H9 (cell line): ENCODE measurements around the gene PCCB. TPM values are rescaled to one million over a fixed set of nuclear protein-coding genes. Genes with fewer than 3 reads are reported as not detected.

ENCODE experiments used
- DNase-seq: peaks from one replicate; pipeline ENCODE4 v3.0.0-alpha.2; 2017
- H2AFZ ChIP-seq: one replicate; pipeline ENCODE4 v1.6.1; 2013; ENCODE audit warnings: mild to moderate bottlenecking, low read length, control low read depth, moderate library complexity
- H2AK5ac ChIP-seq: 2 replicates; pipeline ENCODE4 v1.6.1; 2013; ENCODE audit warnings: low read length, control low read depth, mixed read lengths; ENCODE audit not compliant: insufficient read length
- H2BK120ac ChIP-seq: one replicate; pipeline ENCODE4 v1.6.1; 2013; ENCODE audit warnings: low read depth, mild to moderate bottlenecking, low read length, control low read depth, inconsistent platforms; ENCODE audit not compliant: poor library complexity, severe bottlenecking
- H2BK12ac ChIP-seq: 2 replicates; pipeline ENCODE4 v1.6.1; 2013; ENCODE audit warnings: low read length, control low read depth, mixed read lengths, low read depth; ENCODE audit not compliant: insufficient read length
- H2BK15ac ChIP-seq: 2 replicates; pipeline ENCODE4 v1.6.1; 2013; ENCODE audit warnings: low read depth, low read length, control low read depth
- H2BK20ac ChIP-seq: one replicate; pipeline ENCODE4 v1.6.1; 2013; ENCODE audit warnings: low read depth, mild to moderate bottlenecking, low read length, control low read depth, inconsistent platforms; ENCODE audit not compliant: poor library complexity, severe bottlenecking
- H2BK5ac ChIP-seq: 2 replicates; pipeline ENCODE4 v1.6.1; 2013; ENCODE audit warnings: low read length, control low read depth, mixed read lengths; ENCODE audit not compliant: insufficient read length
- H3K14ac ChIP-seq: 2 replicates; pipeline ENCODE4 v1.6.1; 2013; ENCODE audit warnings: low read length, control low read depth; ENCODE audit not compliant: insufficient read depth
- H3K18ac ChIP-seq: 2 replicates; pipeline ENCODE4 v1.6.1; 2013; ENCODE audit warnings: low read depth, mild to moderate bottlenecking, mixed read lengths, low read length, control low read depth; ENCODE audit not compliant: insufficient read length
- H3K23ac ChIP-seq: 2 replicates; pipeline ENCODE4 v1.6.1; 2013; ENCODE audit warnings: low read length, control low read depth, mixed read lengths, low read depth; ENCODE audit not compliant: insufficient read length
- H3K23me2 ChIP-seq: 2 replicates; pipeline ENCODE4 v1.6.1; 2013; ENCODE audit warnings: low read depth, mild to moderate bottlenecking, mixed read lengths, low read length, control low read depth; ENCODE audit not compliant: insufficient read length, poor library complexity, severe bottlenecking
- H3K27ac ChIP-seq: 2 replicates; pipeline ENCODE4 v1.5.1; 2013; ENCODE audit warnings: low read length, control low read depth, mixed read lengths, low read depth; ENCODE audit not compliant: insufficient read length
- H3K27me3 ChIP-seq: 2 replicates; pipeline ENCODE4 v1.6.1; 2013; ENCODE audit warnings: low read length, control low read depth, inconsistent platforms; ENCODE audit not compliant: insufficient read depth
- H3K4ac ChIP-seq: 2 replicates; pipeline ENCODE4 v1.6.1; 2013; ENCODE audit warnings: low read depth, mild to moderate bottlenecking, control low read depth, inconsistent platforms, low read length, moderate library complexity
- H3K4me1 ChIP-seq: 2 replicates; pipeline ENCODE4 v1.6.1; 2013; ENCODE audit warnings: low read length, control low read depth, inconsistent platforms; ENCODE audit not compliant: insufficient read depth
- H3K4me2 ChIP-seq: 2 replicates; pipeline ENCODE4 v1.6.1; 2013; ENCODE audit warnings: low read length, control low read depth, mixed read lengths; ENCODE audit not compliant: insufficient read length, insufficient read depth
- H3K56ac ChIP-seq: 2 replicates; pipeline ENCODE4 v1.6.1; 2013; ENCODE audit warnings: low read depth, mild to moderate bottlenecking, mixed read lengths, low read length, control low read depth; ENCODE audit not compliant: insufficient read length
- H3K79me1 ChIP-seq: 2 replicates; pipeline ENCODE4 v1.6.1; 2013; ENCODE audit warnings: low read depth, mild to moderate bottlenecking, moderate library complexity, low read length, control low read depth, inconsistent platforms; ENCODE audit not compliant: insufficient read depth, poor library complexity, severe bottlenecking
- H3K79me2 ChIP-seq: 2 replicates; pipeline ENCODE4 v1.6.1; 2013; ENCODE audit warnings: low read length, control low read depth, inconsistent platforms; ENCODE audit not compliant: insufficient read depth
- H3K9ac ChIP-seq: 2 replicates; pipeline ENCODE4 v1.6.1; 2013; ENCODE audit warnings: low read length, control low read depth, mixed read lengths; ENCODE audit not compliant: insufficient read length; ENCODE audit errors: extremely low read depth
- H3K9me3 ChIP-seq: one replicate; pipeline ENCODE4 v1.6.1; 2013; ENCODE audit warnings: low read depth, low read length, inconsistent platforms; ENCODE audit not compliant: control insufficient read depth
- H3T11ph ChIP-seq: one replicate; pipeline ENCODE4 v1.6.1; 2013; ENCODE audit warnings: mild to moderate bottlenecking, low read length, control low read depth, inconsistent platforms
- H4K20me1 ChIP-seq: one replicate; pipeline ENCODE4 v1.6.1; 2013; ENCODE audit not compliant: control insufficient read depth, insufficient read length, insufficient read depth
- H4K5ac ChIP-seq: 2 replicates; pipeline ENCODE4 v1.6.1; 2013; ENCODE audit warnings: low read depth, mild to moderate bottlenecking, mixed read lengths, low read length, control low read depth; ENCODE audit not compliant: insufficient read length
- H4K8ac ChIP-seq: replicated peaks from 2 replicates; pipeline ENCODE4 v1.6.1; 2013; ENCODE audit warnings: low read length, control low read depth, mixed read lengths, low read depth; ENCODE audit not compliant: insufficient read length
- H4K91ac ChIP-seq: 2 replicates; pipeline ENCODE4 v1.6.1; 2013; ENCODE audit warnings: low read depth, mild to moderate bottlenecking, moderate library complexity, mixed read lengths, low read length, control low read depth; ENCODE audit not compliant: insufficient read length
- H3K27ac Mint-ChIP-seq, 3 experiments: 2 replicates in 2 of 3; 3 replicates in 1 of 3; pipeline ENCODE4 v1.8.0; 2020 to 2021; ENCODE audit warnings: mixed read lengths in 3 of 3, mild to moderate bottlenecking in 1 of 3, moderate library complexity in 1 of 3
- H3K27me3 Mint-ChIP-seq: 2 replicates; pipeline ENCODE4 v1.8.0; 2021; ENCODE audit warnings: low read depth, mild to moderate bottlenecking, moderate library complexity, mixed read lengths
- H3K36me3 Mint-ChIP-seq, 3 experiments: 2 replicates in 2 of 3; 3 replicates in 1 of 3; pipeline ENCODE4 v1.8.0; 2020 to 2021; ENCODE audit warnings: low read depth in 3 of 3, mixed read lengths in 3 of 3; ENCODE audit not compliant: insufficient read depth in 1 of 3
- H3K4me1 Mint-ChIP-seq, 2 experiments: 2 replicates each; pipeline ENCODE4 v1.8.0; 2020; ENCODE audit warnings: mixed read lengths in 2 of 2
- H3K4me3 Mint-ChIP-seq, 2 experiments: 2 replicates in 1 of 2; 3 replicates in 1 of 2; pipeline ENCODE4 v1.8.0; 2020 to 2021; ENCODE audit warnings: mild to moderate bottlenecking in 2 of 2, mixed read lengths in 2 of 2, moderate library complexity in 1 of 2
- H3K9me3 Mint-ChIP-seq, 2 experiments: 2 replicates in 1 of 2; 3 replicates in 1 of 2; pipeline ENCODE4 v1.8.0; 2020; ENCODE audit warnings: mild to moderate bottlenecking in 2 of 2, mixed read lengths in 2 of 2, moderate library complexity in 1 of 2
- WGBS: extraction: QIAGEN DNeasy Blood & Tissue Kit; methylation state at CpG from one replicate; pipeline ENCODE4 v1.1.7; 2013; ENCODE audit warnings: missing lambda C conversion rate, low lambda C conversion rate, mixed read lengths; ENCODE audit not compliant: insufficient read length; ENCODE audit errors: extremely low coverage; 5-methylcytosine and 5-hydroxymethylcytosine counted together
- total RNA-seq: library from RNA; stranded (reverse); gene quantifications from 2 replicates; pipeline ENCODE4 v1.2.1, GENCODE V29; 2021
- TF ChIP-seq, protein P1 (sequence below): fragments of 200-600 bp; sonication (generic); conservative IDR thresholded peaks from 3 replicates; pipeline ENCODE4 v1.8.0; 2021; ENCODE audit warnings: antibody characterized with exemption, mild to moderate bottlenecking

Gene PCCB
- total RNA-seq, 1 experiment from 2014 or later: 68.9 TPM

DNA sequence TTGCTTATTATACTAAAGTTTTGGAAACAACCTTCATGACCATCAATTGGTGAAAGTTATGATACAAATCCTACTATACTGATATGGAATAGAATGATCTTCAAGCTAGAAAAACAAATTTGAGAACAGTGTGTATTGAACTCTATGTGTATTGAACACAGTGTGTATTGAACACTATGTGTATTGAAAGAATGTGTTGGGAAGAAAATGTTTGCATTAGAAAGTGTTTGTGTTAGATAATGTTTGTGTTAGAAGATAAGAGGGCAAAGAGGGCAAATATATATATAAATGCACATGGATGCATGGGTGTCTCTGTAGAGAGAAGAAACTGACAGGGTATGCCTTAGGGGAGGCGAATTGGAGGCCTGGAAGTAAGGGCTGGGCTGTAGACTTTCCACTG, 42.4 kb downstream of the PCCB start:
- no peaks in the 10 kb centered on the region for H3K27me3 Mint-ChIP-seq
- Histone ChIP-seq H2BK120ac (no peak overlapping the region), H3K4ac (no peak overlapping the region)

More for the DNA sequence above, 42.4 kb downstream of the PCCB start:
- Histone ChIP-seq H3K18ac (no peak overlapping the region), H4K20me1 (no peaks in the 10 kb centered on the region), H4K91ac (no peak overlapping the region), H4K5ac (no peak overlapping the region), H2BK20ac (no peak overlapping the region), H3K4me2 (no peak overlapping the region), H3K9ac (no peak overlapping the region), H3K27ac (no peak overlapping the region), H4K8ac (no peak overlapping the region), H2BK12ac (no peak overlapping the region), H3T11ph (no peak overlapping the region), H3K23me2 (no peaks in the 10 kb centered on the region), H2BK5ac (no peak overlapping the region), H2BK15ac (no peak overlapping the region), H2AFZ (no peak overlapping the region), H2AK5ac (no peak overlapping the region), H3K79me1 (no peaks in the 10 kb centered on the region), H3K56ac (no peak overlapping the region), H3K79me2 (no peaks in the 10 kb centered on the region), H3K14ac (no peak overlapping the region), H3K23ac (no peak overlapping the region), H3K9me3 (no peaks in the 10 kb centered on the region), H3K4me1 (peaks cover 4% of the 10 kb centered on the region; the same call in 1 of the 2 replicates), H3K27me3 (no peaks in the 10 kb centered on the region)
- no peak overlapping the region for H3K27ac Mint-ChIP-seq
- TF ChIP-seq, protein P1, sequence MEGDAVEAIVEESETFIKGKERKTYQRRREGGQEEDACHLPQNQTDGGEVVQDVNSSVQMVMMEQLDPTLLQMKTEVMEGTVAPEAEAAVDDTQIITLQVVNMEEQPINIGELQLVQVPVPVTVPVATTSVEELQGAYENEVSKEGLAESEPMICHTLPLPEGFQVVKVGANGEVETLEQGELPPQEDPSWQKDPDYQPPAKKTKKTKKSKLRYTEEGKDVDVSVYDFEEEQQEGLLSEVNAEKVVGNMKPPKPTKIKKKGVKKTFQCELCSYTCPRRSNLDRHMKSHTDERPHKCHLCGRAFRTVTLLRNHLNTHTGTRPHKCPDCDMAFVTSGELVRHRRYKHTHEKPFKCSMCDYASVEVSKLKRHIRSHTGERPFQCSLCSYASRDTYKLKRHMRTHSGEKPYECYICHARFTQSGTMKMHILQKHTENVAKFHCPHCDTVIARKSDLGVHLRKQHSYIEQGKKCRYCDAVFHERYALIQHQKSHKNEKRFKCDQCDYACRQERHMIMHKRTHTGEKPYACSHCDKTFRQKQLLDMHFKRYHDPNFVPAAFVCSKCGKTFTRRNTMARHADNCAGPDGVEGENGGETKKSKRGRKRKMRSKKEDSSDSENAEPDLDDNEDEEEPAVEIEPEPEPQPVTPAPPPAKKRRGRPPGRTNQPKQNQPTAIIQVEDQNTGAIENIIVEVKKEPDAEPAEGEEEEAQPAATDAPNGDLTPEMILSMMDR: no peak
- no peaks in the 10 kb centered on the region for H3K9me3 Mint-ChIP-seq
- no peak overlapping the region for H3K4me3 Mint-ChIP-seq
- H3K36me3 Mint-ChIP-seq: peaks cover 19 to 43% (median 23%) of the 10 kb centered on the region in 3 experiments
- peaks cover 8 to 9% of the 10 kb centered on the region in 2 experiments for H3K4me1 Mint-ChIP-seq
- no CpG with 5 or more reads among the region's 1 CpG for WGBS
- DNase-seq: no peak
